NCI-H2171 (cell line): ENCODE results near the gene CPNE2.

Experiments used
- DNase-seq: peaks from one replicate; lab custom pipeline; 2025; lab: John Stamatoyannopoulos, UW

CPNE2 gene

GRCh38 chr16:57144027-57144426 is 51.6 kb downstream of the CPNE2 start:
- no peak for DNase-seq

GRCh38 chr16:57145046-57146021 is 53.0 kb downstream of the CPNE2 start:
- no peak for DNase-seq

- no peak for DNase-seq
Measured at GRCh38 chr16:57146040-57146647, 53.8 kb downstream of the CPNE2 start.

GRCh38 chr16:57146735-57147134 is 54.4 kb downstream of the CPNE2 start:
- no peak for DNase-seq

- DNase-seq = no peak
Measured at GRCh38 chr16:57147381-57148221, 55.2 kb downstream of the CPNE2 start.

- DNase-seq = no peak
Measured at GRCh38 chr16:57148481-57148880, 56.1 kb downstream of the CPNE2 start.

- no peak for DNase-seq
Measured at GRCh38 chr16:57149391-57149790, 57.0 kb downstream of the CPNE2 start.

- DNase-seq = no peak
Measured at GRCh38 chr16:57150682-57151330, 58.4 kb downstream of the CPNE2 start.

- no peak for DNase-seq
Measured at GRCh38 chr16:57151369-57151768, 59.0 kb downstream of the CPNE2 start.

- DNase-seq = no peak
Measured at GRCh38 chr16:57152096-57153093, 60.0 kb downstream of the CPNE2 start.

- DNase-seq = no peak
Measured at GRCh38 chr16:57153841-57154240, 61.5 kb downstream of the CPNE2 start.

- DNase-seq = no peak
Measured at GRCh38 chr16:57155702-57156350, 63.4 kb downstream of the CPNE2 start.

- no peak for DNase-seq
Measured at GRCh38 chr16:57156351-57156703, 63.9 kb downstream of the CPNE2 start.

- no peak for DNase-seq
Measured at GRCh38 chr16:57157533-57157932, 65.2 kb downstream of the CPNE2 start.

GRCh38 chr16:57159447-57159846 is 67.1 kb downstream of the CPNE2 start:
- no peak for DNase-seq

- DNase-seq = no peak
Measured at GRCh38 chr16:57163842-57164241, 71.5 kb downstream of the CPNE2 start.

GRCh38 chr16:57165483-57165882 is 73.1 kb downstream of the CPNE2 start:
- DNase-seq = no peak

GRCh38 chr16:57165938-57166337 is 73.6 kb downstream of the CPNE2 start:
- no peak for DNase-seq

- no peak for DNase-seq
Measured at GRCh38 chr16:57166451-57166850, 74.1 kb downstream of the CPNE2 start.

GRCh38 chr16:57166951-57167350 is 74.6 kb downstream of the CPNE2 start:
- no peak for DNase-seq
